ENCODE measurements around the gene BANP. TPM values are rescaled to one million over a fixed set of nuclear protein-coding genes. Genes with fewer than 3 reads are reported as not detected.
"Not testable (repeated sequence)": the region's sequence is repeated elsewhere in the genome, so short reads cannot be mapped to it uniquely, and the experiment has no call there.

Gene BANP
- total RNA-seq, 3 donors from 2014 or later (not counting 1 experiment from before 2014, with no cell fraction given): 88.8 to 117 (median 117) TPM

DNA sequence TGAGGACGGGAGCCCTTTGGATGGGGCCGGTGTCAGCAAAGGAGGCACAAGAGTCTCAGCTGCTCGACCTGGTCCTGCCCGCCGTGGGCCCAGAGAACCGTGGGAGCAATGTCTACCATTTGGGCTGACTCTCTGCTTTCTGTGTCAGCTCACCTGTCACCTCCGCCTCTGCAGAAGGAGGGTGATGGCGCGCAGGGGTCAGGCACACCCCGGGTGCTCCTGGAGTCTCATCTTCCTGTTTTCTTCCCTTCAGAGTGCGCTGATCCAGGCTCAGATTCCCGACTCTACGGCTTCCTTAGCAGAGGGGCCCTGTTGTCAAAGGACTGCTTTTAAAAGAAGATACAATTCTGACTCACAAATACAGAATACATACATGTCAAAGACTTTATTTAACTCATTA, 167.1 kb downstream of the BANP start:
- intact Hi-C loops (cut with micrococcal nuclease): no loop called here
- Histone ChIP-seq H3K27me3 (ENCODE audit: control insufficient read depth, insufficient read depth, low read length) (no peaks in the 10 kb centered on the region), H3K4me3 (ENCODE audit: low read length) (no peak overlapping the region), H3K4me1 (ENCODE audit: control insufficient read depth, insufficient read depth, low read length) (no peaks in the 10 kb centered on the region), H3K27ac (ENCODE audit: low read length) (no peak overlapping the region), H3K9me3 (ENCODE audit: control insufficient read depth, insufficient read depth, low read length) (no peaks in the 10 kb centered on the region), H3K36me3 (ENCODE audit: control insufficient read depth, insufficient read depth, low read length) (no peaks in the 10 kb centered on the region)
- WGBS (ENCODE audit: insufficient coverage): 81% methylated on average over 13 of the region's 13 CpGs
- H3K4me1 Mint-ChIP-seq: no peaks in the 10 kb centered on the region
- DNase-seq (no peak), ATAC-seq (no peak)
- no peak for TF ChIP-seq CTCF (IDR thresholded peaks at IDR 0.05)
- no peaks in the 10 kb centered on the region for H3K9me3 Mint-ChIP-seq
- H3K27ac Mint-ChIP-seq: no peak overlapping the region
- peaks cover 0 to 3% of the 10 kb centered on the region in 2 donors for H3K27me3 Mint-ChIP-seq (ENCODE audit: low read depth in 2 of 2)
- H3K4me3 Mint-ChIP-seq: no peak overlapping the region
- no peaks in the 10 kb centered on the region for H3K36me3 Mint-ChIP-seq

DNA sequence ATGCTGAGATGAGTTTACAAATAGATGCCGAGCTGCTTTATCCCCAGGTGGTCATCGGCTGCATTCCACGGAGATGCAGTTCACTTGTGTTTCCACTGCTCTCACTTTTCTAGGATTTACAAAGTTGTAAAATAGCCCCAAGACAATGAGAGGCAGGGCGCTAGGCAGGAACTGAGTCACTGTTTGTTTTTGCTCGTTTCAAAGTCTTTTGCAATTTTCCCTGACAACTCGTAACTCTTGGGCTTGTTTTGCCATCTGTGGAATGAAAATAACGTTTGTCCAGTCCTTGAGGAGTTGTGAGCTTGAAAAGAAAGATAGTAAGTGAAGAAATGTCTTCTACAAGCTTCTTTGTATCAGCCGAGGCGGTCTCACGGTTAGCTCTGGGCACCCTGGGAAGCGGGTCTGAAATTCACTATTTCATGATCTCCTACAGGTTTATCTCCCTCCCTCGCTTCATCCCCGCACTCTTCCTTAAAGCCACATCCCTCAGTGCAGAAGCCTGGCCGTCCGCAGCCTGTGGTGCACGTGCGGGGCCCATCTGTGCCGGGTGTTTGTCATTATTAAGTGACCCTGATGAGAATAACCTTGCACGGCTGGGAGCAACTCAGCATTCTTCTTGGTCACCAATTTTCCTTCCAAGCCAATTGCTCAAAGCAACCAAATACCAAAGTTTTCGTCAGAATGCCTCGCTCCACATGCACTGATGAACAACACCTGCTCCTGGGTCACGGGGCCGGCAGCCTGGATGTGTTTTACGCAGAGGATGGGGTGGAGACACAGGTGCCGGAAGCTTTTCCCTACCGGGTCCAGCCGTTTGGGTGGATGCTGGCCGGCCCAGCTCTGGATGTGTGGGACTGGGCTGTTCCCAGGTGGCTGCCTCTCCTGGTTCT, 167.9 kb downstream of the BANP start:
- H3K4me3 ChIP-seq (ENCODE audit: low read length); H3K27ac ChIP-seq (ENCODE audit: low read length); DNase-seq; H3K27ac Mint-ChIP-seq; ATAC-seq; H3K36me3 Mint-ChIP-seq; H3K9me3 Mint-ChIP-seq; H3K4me1 ChIP-seq (ENCODE audit: control insufficient read depth, insufficient read depth, low read length); H3K4me1 Mint-ChIP-seq; H3K36me3 ChIP-seq (ENCODE audit: control insufficient read depth, insufficient read depth, low read length); H3K27me3 ChIP-seq (ENCODE audit: control insufficient read depth, insufficient read depth, low read length); H3K27me3 Mint-ChIP-seq (ENCODE audit: low read depth in 2 of 2); intact Hi-C loops (cut with micrococcal nuclease); H3K9me3 ChIP-seq (ENCODE audit: control insufficient read depth, insufficient read depth, low read length); H3K4me3 Mint-ChIP-seq: not testable (repeated sequence)
- WGBS (ENCODE audit: insufficient coverage): 68% methylated on average over 26 of the region's 28 CpGs

DNA sequence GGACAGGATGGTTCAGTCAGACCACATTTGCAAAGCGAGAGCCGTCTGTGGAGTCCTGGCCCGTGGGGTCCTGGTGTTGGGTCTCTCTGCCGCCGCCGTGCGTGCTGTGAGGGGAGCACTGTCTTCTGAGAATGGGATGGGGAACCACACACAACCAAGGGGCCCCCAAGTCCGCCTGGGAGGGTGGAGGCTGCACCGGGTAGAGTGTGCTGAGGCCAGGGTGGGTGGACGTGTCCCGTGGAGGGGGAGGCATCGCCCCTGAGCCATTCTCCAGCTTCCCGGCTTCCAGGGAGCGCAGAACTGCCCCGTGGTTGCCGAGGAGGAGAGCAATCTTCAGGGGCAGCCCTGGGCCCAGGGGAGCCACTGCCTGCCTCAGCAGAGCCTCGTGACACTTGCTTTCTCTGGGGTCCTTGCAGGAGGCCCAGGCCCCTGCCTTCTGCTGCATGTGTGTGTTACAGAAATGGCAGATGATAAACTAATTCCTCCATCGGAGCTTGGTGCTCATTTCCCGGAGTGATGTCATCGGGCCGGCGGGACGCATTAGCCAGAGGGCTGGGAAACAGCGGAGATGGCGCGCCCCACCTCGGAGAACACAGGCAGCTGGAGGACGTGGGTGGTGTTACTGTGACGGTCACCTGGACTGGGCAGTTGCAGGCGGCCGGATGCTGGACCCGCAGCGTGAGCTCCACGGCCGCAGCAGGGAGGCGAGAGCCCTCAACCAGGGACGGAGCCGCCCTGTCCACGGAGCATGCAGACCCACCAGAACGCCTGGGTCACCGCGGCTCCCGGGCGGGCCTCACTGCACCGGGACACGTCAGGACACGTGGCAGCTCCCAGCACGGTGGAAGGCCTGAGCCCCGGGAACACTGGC, 168.9 kb downstream of the BANP start:
- DNase-seq; intact Hi-C loops (cut with micrococcal nuclease); H3K27ac ChIP-seq (ENCODE audit: low read length); H3K27me3 ChIP-seq (ENCODE audit: control insufficient read depth, insufficient read depth, low read length); ATAC-seq; H3K27me3 Mint-ChIP-seq (ENCODE audit: low read depth in 2 of 2); H3K4me1 ChIP-seq (ENCODE audit: control insufficient read depth, insufficient read depth, low read length); H3K27ac Mint-ChIP-seq; H3K4me3 ChIP-seq (ENCODE audit: low read length); H3K36me3 Mint-ChIP-seq; H3K9me3 Mint-ChIP-seq; H3K4me1 Mint-ChIP-seq; H3K4me3 Mint-ChIP-seq; H3K36me3 ChIP-seq (ENCODE audit: control insufficient read depth, insufficient read depth, low read length); H3K9me3 ChIP-seq (ENCODE audit: control insufficient read depth, insufficient read depth, low read length): not testable (repeated sequence)
- WGBS (ENCODE audit: insufficient coverage): 92% methylated on average over 49 of the region's 49 CpGs

DNA sequence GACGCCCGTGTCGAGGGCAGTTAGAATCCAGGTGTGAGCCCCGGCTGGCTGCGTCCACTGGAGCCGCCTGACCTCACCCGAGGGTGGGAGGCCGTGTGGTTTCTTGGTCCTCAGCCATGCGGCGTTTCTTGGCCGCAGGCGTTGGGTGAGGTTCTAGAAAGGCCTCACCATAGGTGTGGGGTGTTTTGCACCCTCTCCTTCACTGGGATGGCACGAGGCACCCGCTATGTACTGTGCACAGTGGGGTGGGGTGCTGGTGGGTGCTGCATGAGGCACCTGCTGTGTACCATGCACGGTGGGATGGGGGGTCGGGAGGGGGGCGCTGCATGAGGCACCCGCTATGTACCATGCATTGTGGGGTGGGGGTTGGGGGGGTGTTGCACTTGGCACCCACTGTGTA, 169.6 kb downstream of the BANP start:
- Mint-ChIP-seq H3K4me1 (no peaks in the 10 kb centered on the region), H3K36me3 (no peaks in the 10 kb centered on the region), H3K9me3 (no peaks in the 10 kb centered on the region), H3K27me3 (ENCODE audit: low read depth in 2 of 2) (peaks cover 0 to 1% of the 10 kb centered on the region in 2 donors), H3K4me3 (no peak overlapping the region), H3K27ac (no peak overlapping the region)
- ATAC-seq: no peak
- intact Hi-C loops (cut with micrococcal nuclease): no loop called here
- Histone ChIP-seq H3K4me1 (ENCODE audit: control insufficient read depth, insufficient read depth, low read length) (no peaks in the 10 kb centered on the region), H3K27ac (ENCODE audit: low read length) (no peak overlapping the region), H3K36me3 (ENCODE audit: control insufficient read depth, insufficient read depth, low read length) (no peaks in the 10 kb centered on the region), H3K27me3 (ENCODE audit: control insufficient read depth, insufficient read depth, low read length) (no peaks in the 10 kb centered on the region), H3K9me3 (ENCODE audit: control insufficient read depth, insufficient read depth, low read length) (no peaks in the 10 kb centered on the region), H3K4me3 (ENCODE audit: low read length) (no peak overlapping the region)
- no peak for TF ChIP-seq CTCF (IDR thresholded peaks at IDR 0.05)
- no peak for DNase-seq
- WGBS (ENCODE audit: insufficient coverage): 92% methylated on average over 15 of the region's 18 CpGs

GRCh38 chr16:88121391-88121790, 170.2 kb downstream of the BANP start:
- H3K4me3 ChIP-seq (ENCODE audit: low read length); H3K9me3 Mint-ChIP-seq; intact Hi-C loops (cut with micrococcal nuclease); H3K27me3 Mint-ChIP-seq (ENCODE audit: low read depth in 2 of 2); H3K4me1 ChIP-seq (ENCODE audit: control insufficient read depth, insufficient read depth, low read length); H3K36me3 ChIP-seq (ENCODE audit: control insufficient read depth, insufficient read depth, low read length); H3K4me1 Mint-ChIP-seq; H3K4me3 Mint-ChIP-seq; H3K27me3 ChIP-seq (ENCODE audit: control insufficient read depth, insufficient read depth, low read length); ATAC-seq; H3K27ac ChIP-seq (ENCODE audit: low read length); DNase-seq; H3K9me3 ChIP-seq (ENCODE audit: control insufficient read depth, insufficient read depth, low read length); H3K36me3 Mint-ChIP-seq; H3K27ac Mint-ChIP-seq: not testable (repeated sequence)
- WGBS (ENCODE audit: insufficient coverage): 94% methylated on average over 8 of the region's 11 CpGs
